Measurements from ENCODE around the gene PERM1. TPM values are rescaled to one million over a fixed set of nuclear protein-coding genes. Genes with fewer than 3 reads are reported as not detected.

PERM1 gene
- total RNA-seq, 4 donors from 2014 or later, result 0.35 TPM; not detected in 3

DNA sequence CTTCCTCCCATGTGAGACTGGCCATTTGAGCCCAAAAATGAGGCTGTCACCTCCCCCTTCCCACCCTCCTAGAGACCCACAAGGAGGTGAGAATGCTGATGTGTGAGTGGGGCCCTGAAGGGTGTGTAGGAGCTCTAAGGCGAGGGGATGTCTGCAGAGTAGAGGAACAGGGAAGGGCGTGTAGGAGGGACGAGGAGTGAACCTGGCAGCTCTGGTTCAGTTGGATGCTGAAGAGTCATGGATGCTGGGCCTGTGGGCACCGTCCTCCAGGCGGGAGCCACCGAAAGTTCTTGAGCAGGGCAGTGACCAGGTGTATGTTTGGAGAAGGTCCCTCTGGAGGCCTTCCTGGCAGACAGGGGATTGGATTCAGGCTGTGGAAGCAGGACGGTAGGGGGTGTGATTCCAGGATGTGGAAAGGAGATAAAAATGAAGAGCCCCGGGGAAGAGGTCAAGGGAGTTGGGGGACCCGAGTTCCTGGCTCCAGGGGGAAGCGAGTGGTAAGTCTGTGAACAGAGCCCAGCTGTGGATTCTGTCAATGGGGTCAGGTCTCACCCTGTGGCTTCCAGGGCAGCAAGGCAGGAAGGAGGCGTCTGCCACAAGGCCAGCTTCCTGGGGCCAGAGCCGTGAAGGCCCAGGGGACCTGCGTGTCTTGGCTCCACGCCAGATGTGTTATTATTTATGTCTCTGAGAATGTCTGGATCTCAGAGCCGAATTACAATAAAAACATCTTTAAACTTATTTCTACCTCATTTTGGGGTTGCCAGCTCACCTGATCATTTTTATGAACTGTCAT lies 50.3 kb downstream of the PERM1 start:
- H3K27me3 ChIP-seq, result peaks cover 0 to 32% of the 10 kb centered on the region in 2 donors
- H3K4me1 ChIP-seq, result peaks cover 0 to 8% (median 0%) of the 10 kb centered on the region in 4 donors
- TF ChIP-seq, protein P1, sequence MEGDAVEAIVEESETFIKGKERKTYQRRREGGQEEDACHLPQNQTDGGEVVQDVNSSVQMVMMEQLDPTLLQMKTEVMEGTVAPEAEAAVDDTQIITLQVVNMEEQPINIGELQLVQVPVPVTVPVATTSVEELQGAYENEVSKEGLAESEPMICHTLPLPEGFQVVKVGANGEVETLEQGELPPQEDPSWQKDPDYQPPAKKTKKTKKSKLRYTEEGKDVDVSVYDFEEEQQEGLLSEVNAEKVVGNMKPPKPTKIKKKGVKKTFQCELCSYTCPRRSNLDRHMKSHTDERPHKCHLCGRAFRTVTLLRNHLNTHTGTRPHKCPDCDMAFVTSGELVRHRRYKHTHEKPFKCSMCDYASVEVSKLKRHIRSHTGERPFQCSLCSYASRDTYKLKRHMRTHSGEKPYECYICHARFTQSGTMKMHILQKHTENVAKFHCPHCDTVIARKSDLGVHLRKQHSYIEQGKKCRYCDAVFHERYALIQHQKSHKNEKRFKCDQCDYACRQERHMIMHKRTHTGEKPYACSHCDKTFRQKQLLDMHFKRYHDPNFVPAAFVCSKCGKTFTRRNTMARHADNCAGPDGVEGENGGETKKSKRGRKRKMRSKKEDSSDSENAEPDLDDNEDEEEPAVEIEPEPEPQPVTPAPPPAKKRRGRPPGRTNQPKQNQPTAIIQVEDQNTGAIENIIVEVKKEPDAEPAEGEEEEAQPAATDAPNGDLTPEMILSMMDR (IDR thresholded peaks at IDR 0.05), result no peak
- no peak for TF ChIP-seq POLR2A (IDR thresholded peaks at IDR 0.05)
- no peaks in the 10 kb centered on the region for H3K36me3 ChIP-seq
- H3K4me3 ChIP-seq, result no peak overlapping the region
- H3K9me3 ChIP-seq, result no peaks in the 10 kb centered on the region
- no peak overlapping the region for H3K27ac ChIP-seq
- DNase-seq, result no peak

DNA sequence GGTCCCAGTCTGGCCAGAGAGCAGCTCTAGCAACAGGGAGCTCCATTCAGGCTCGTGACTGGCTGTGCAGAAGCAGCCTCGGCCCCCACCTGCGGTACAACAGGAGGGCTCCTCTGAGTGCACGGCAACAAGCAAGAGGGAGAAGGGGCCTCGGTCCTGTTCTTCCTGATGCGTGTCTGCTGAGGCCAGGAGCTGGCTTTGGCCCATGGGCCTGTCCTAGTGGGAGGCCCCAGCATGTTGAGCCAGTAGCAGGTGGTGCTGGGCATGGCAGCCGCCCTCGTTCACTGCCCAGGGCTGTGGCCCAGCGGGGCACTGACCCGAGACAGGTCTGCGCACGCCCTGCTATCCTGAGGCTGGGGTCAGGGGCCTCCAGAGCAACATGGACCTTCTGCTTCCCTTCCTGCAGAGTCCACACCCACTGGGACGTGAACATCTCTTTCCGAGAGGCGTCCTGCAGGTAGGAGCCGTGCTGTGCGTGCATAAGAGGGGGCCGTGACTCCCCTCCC lies 51.2 kb downstream of the PERM1 start:
- Histone ChIP-seq H3K4me1 (peaks cover 0 to 6% (median 1%) of the 10 kb centered on the region in 4 donors), H3K27ac (no peak overlapping the region), H3K4me3 (no peak overlapping the region), H3K9me3 (no peaks in the 10 kb centered on the region), H3K36me3 (no peaks in the 10 kb centered on the region), H3K27me3 (peaks cover 0 to 33% of the 10 kb centered on the region in 2 donors)
- no peak for DNase-seq
- TF ChIP-seq, protein P1 (IDR thresholded peaks at IDR 0.05), result no peak
- TF ChIP-seq POLR2A (IDR thresholded peaks at IDR 0.05), result no peak

DNA sequence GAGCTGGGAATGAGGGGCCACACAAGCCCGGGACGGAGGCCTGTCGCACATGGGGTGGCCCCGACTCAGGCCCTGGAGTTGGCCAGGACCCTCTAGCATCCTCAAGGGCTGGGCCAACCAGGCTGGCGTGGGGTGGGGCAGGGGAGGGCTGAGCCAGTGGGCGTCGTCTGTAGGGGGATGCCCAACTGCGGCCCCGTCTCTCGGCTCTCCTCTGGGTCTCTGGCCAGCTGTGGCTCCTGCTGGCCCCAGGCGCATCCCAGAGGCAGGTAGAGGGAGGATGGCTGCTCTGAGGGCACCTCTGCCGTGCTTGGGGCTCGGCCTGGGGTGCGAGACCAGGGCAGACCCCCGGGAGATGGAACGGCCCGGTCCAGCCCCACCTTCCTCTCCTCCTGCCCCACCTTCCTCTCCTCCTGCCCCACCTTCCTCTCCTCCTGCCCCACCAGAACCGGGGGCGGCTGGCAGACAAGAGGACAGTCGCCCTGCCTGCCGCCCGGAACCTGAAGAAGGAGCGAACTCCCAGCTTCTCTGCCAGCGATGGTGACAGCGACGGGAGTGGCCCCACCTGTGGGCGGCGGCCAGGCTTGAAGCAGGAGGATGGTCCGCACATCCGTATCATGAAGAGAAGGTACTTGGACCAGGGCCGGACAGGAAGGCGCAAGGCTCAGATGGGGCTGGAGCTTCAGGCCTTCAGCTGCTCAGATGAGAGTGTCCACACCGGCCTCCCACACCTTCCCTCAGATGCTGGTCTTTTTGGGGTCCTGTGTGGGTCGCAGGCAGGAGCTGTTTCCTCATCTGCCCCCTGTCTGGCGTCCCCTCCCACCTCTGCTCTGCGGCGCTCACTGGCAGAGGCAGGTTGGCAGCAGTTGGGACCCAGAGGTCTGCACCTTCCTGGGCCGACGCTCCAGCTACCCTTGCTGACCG lies 51.9 kb downstream of the PERM1 start:
- Histone ChIP-seq H3K27ac (no peak overlapping the region), H3K9me3 (no peaks in the 10 kb centered on the region), H3K4me3 (no peak overlapping the region), H3K36me3 (no peaks in the 10 kb centered on the region), H3K27me3 (peaks cover 0 to 31% of the 10 kb centered on the region in 2 donors), H3K4me1 (peaks cover 0 to 10% (median 4%) of the 10 kb centered on the region in 4 donors)
- no peak for DNase-seq
- TF ChIP-seq, protein P1 (IDR thresholded peaks at IDR 0.05), result no peak
- TF ChIP-seq POLR2A (IDR thresholded peaks at IDR 0.05), result no peak

DNA sequence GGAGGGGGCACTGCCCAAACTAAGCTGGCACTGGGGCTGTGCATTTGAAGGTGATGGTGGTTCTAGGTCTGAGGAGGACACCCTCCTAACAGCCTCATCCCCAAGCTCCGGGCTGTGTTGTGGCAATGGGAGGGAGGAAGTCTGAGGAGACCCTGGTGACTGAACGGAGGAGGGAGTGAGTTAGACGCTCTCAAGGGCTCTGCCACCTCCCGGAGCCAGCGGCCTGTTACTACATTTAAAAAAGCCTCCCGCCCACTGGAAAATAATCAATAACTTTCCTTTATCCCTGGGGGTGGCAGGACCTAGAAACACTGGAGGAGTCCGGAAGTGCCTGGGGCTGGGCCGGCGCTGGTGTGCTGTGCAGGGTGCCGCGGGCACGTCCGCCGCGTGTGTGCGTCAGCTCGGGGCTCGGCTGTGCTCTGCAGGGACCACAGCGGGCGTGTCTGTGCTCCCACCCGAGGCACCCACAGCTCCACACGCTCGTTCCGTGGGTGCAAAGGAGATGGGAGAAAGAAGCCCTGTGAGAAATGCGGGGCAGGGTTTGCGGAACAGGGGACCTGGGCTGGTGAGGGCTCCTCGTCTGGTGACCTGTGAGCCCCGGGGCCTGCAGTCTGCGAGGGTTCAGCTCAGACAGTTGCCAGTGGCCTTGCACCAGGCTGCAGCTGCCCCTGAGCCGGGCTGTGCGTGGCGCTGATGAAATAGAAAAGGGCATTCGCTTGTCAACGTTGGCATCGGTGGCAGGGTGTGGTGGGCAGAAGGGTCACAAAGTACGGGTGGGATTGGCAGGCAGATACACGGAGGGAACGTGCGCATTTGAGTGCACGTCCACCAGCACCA lies 52.9 kb downstream of the PERM1 start:
- Histone ChIP-seq H3K27ac (no peak overlapping the region), H3K4me1 (peaks cover 0 to 19% (median 9%) of the 10 kb centered on the region in 4 donors), H3K9me3 (no peaks in the 10 kb centered on the region), H3K27me3 (peaks cover 0 to 36% of the 10 kb centered on the region in 2 donors), H3K36me3 (no peaks in the 10 kb centered on the region), H3K4me3 (no peak overlapping the region)
- DNase-seq, result no peak
- TF ChIP-seq, protein P1 (IDR thresholded peaks at IDR 0.05), result no peak
- TF ChIP-seq POLR2A (IDR thresholded peaks at IDR 0.05), result no peak

DNA sequence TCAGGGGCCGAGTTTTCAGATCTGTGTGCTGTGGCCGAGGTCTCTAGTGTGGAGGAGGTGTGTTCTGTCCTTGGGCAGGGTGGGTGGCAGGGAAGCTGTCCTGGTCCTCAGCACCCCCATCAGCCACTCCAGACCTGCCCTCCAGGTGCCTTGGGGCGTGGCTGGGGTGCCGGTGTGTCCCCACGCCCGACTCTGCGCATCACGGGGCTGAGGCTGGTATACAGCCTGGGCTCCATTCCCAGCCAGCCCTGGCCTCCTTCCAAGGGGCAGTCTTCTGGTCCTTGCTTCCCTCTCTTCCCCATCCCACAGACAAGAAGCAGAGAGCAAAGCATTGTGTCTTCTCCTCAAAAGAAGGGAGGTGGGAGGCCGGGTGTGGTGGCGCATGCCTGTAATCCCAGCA lies 54.1 kb downstream of the PERM1 start:
- TF ChIP-seq, protein P1 (IDR thresholded peaks at IDR 0.05), result no peak
- no peak for TF ChIP-seq POLR2A (IDR thresholded peaks at IDR 0.05)
- no peak for DNase-seq
- Histone ChIP-seq H3K36me3 (no peaks in the 10 kb centered on the region), H3K27ac (no peak overlapping the region), H3K27me3 (peaks cover 0 to 40% of the 10 kb centered on the region in 2 donors), H3K4me3 (no peak overlapping the region), H3K4me1 (peaks cover 0 to 31% (median 18%) of the 10 kb centered on the region in 4 donors), H3K9me3 (no peaks in the 10 kb centered on the region)

Data from Peyer's patch (tissue), 4 donors.